Activated naive CD8-positive, alpha-beta T cell treated with anti-CD3 and anti-CD28 coated beads, Interleukin-2, amount 50 U/mL, for 16 hours (primary cell): ENCODE data around the gene RPL7A.
"Not testable (repeated sequence)": the region's sequence is repeated elsewhere in the genome, so short reads cannot be mapped to it uniquely, and the experiment has no call there.

ENCODE experiments used
- DNase-seq: peaks from one replicate; pipeline ENCODE4 v3.0.0-alpha.2; 2020; ENCODE audit warnings: low read depth, low spot score

Gene RPL7A

DNA sequence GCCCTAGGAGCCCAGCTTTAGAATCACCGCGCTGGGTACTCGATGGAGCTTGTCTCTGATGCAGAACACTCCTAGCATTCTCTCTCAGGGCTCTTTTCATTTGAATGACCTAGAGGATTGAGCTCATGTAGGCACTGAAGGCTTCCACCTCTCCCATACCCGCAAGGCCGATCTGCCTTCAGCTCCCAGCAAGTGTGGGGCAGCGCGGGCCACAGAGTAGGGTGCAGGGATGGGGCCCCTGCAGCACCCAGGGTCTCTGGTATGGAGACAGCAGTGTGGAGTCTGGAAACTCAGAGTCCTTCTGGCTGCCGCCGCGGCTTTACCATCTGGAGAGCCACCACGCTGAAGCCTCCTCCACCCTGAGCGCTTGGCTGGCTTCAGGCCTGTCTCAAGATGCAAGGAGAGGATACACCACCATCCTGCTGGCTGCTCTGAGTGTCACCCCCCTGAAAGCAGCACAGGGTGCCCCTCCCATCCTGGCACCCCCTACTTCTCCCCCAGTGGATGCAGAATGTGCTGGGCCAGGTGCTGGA, 41.1 kb downstream of the RPL7A start:
- DNase-seq = no peak

DNA sequence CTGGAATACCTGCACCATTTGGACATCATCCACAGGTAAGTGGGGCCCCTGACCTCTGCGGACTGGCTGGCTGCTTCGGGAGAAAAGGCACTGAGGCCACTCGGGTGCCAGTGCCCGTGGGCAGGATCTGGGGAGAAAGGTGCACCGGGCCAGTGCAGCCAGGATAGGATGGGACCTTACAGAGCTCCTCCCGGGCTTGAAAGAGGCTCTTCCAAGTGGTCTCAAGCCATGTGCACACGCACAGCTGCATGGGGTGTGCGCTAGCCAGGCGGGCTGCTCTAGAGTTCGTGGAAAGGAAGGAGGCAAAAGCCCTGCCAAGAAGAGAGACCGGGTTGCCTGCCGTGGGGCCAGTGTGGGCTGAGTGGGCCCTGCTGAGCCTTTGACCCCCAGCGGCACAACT, 41.5 kb downstream of the RPL7A start:
- DNase-seq = no peak

DNA sequence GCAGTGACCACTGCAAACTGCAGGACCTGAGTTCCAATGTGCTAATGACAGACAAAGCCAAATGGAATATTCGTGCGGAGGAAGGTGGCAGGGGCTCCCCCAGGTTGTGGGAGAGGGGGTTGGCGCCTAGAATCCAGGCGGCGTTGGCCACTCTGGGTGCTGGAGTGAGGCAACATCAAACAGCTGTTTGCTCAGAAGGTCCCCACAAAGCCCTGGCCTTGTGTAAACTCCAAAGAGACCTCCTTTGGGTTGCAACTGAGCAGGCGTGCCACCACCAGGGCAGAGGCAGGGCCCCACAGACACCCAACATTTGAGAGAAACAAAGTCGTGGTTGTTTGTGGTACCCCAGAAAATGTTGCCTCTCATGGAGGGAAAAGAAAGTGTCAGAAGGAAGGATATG, 42.7 kb downstream of the RPL7A start:
- no peak for DNase-seq

DNA sequence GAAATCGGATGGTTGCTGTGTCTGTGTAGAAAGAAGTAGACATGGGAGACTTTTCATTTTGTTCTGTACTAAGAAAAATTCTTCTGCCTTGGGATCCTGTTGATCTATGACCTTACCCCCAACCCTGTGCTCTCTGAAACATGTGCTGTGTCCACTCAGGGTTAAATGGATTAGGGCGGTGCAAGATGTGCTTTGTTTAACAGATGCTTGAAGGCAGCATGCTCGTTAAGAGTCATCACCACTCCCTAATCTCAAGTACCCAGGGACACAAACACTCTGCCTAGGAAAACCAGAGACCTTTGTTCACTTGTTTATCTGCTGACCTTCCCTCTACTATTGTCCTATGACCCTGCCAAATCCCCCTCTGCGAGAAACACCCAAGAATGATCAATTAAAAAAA, 43.4 kb downstream of the RPL7A start:
- not testable (repeated sequence) for DNase-seq

DNA sequence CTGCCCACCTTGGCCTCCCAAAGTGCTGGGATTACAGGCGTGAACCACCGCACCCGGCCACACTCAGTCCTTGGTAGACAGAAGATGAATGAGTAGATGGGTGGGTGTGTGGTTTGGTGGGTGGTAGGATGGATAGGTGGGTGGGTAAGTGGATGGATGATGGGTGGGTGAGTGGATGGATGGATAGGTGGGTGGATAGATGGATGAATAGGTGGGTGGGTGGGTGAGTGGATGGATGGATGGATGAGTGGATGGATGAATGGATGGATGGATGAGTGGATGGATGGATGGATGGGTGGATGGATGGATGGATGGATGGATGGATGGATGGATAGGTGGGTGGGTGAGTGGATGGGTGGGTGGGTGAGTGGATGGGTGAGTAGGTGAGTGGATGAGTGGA, 44.3 kb downstream of the RPL7A start:
- DNase-seq = not testable (repeated sequence)

DNA sequence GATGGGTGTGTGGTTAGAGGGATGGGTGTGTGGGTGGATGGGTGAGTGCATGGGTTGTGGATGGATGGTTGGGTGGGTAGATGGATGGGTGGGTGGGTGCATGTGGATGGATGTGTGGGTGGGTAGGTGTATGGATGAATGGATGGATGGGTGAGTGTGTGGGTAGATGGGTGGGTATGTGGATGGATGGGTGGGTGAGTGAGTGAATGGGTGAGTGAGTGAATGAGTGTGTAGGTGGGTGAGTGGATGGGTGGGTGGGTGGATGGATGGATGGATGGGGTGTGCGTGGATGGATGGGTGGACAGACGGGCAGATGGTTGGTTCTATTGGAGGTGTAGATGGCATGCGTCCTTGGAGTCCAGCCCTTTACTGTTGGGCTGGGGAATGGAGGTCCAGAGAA, 45.4 kb downstream of the RPL7A start:
- DNase-seq = no peak

DNA sequence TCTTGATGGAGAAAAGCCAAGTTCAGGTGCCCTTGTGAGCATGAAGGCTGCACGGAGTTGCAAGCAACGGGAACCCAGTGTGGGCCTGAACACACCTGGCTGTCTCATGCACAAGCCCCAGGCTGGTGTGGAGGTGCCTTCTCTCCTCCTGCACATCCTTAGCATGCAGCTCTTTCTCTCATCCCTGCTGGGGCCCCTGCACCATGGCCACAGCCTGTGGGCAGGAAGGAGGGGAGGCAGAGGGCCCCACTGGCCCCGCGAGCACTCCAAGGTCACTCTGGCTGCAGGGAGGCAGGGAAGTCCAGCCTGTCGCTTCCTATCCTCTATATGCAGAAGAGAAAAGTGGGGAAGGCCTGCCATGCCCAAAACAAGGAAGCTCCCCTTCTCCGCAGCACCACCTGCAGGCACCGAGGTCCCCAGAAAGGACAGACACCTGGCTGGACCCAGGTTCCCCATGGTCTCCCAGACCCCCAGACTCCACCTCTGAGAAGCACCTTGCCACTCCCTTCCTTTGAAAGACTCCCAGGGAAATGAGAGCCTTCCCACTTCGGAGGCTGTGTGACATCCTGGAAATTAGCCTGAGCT, 46.8 kb downstream of the RPL7A start:
- no peak for DNase-seq

DNA sequence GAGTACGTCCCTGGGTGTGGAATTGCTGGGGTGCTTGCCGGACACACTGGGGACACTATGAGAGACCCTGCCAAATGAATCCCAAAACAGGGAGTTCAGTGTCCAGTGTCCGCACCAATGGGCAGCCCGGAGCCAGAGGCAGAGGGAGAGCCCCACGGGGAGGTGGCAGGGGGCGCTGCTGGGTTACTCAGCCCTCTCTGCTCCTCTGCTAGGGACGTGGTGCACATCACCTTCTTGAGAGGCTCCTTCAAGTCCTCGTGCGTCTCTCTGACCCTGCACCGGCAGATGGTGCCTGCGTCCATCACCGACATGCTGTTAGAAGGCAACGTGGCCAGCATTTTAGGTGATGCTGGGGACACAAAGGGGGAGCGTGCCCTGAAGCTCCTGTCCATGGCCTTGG, 48.9 kb downstream of the RPL7A start:
- no peak for DNase-seq

DNA sequence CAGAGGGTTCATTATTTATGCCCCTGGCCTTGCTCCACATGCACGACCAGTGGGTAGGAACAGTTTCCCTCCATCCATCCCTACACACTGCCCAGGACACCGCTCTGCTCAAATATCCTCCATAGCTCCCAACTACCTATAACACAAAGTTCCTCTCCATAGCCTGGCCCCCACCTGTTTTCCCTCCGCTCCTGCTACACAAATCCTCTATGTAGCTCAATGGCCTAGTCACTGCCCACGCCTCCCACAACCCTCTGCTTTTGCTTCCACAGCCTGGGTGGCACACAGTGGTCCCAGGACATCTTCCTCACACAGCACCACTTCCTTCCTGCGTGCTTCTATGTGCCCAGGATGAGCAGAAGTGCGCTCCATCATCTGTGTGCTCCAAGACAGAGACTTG, 49.4 kb downstream of the RPL7A start:
- no peak for DNase-seq

DNA sequence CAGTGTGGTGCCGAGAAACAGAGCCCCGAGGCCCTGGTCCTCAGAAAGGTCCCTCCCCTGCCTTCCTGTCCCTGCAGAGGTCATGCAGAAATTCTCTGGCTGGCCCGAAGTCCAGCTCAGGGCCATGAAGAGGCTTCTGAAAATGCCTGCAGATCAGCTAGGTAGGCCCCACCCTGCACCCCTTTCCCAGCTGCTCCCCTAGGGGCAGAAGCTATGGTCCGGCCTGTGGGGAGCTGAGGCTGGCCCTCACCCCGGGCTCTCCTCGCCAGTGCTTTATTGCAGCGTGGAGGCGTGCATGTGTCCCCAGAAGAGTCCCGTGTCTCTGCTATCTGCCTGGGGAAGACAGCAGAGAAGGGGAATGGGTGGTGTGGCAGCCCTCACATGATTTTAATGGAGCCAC, 49.9 kb downstream of the RPL7A start:
- no peak for DNase-seq

DNA sequence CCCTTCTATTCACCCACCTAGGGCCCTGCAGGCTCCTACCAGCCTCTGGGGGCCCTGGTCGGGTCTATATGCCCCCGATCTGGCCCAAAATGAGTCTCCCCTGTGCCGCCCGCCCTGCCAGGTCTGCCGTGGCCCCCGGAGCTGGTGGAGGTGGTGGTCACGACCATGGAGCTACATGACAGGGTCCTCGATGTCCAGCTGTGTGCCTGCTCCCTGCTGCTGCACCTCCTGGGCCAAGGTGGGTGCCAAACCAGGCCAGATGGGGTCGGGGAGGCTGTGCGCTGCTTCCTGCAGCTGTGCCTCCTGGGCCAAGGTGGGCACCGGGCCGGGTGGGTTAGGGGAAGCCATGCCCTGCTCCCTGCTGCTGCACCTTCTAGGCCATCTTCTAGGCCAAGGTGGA, 52.3 kb downstream of the RPL7A start:
- no peak for DNase-seq
